MCF 10A (cell line): ENCODE measurements around the gene TTLL13. TPM values are rescaled to one million over a fixed set of nuclear protein-coding genes. Genes with fewer than 3 reads are reported as not detected.

ENCODE experiments used
- BruUV-seq: library from RNA; stranded (reverse); fragments of 400-500 nt; replicated peaks from 2 replicates; lab custom pipeline; 2021; lab: Mats Ljungman, UMichigan
- CTCF ChIA-PET: fragments of 300-600 bp; sonication (Branson Sonifier 250); formaldehyde crosslinking; extraction: SDS; loops from one replicate; lab custom pipeline; 2021; ENCODE audit warnings: antibody characterized with exemption, inconsistent platforms; lab: Yijun Ruan, JAX
- POLR2A ChIA-PET: fragments of 300-600, 350-650 bp; sonication (Branson Sonifier 250); formaldehyde crosslinking; extraction: SDS; loops from one replicate; lab custom pipeline; 2020; ENCODE audit warnings: antibody characterized with exemption, inconsistent platforms; lab: Yijun Ruan, JAX
- DNase-seq: peaks from one replicate; pipeline ENCODE4 v3.0.0-alpha.2; 2018; ENCODE audit not compliant: unreplicated experiment
- H3K27ac Mint-ChIP-seq: one replicate; pipeline ENCODE4 v1.8.0; 2022; ENCODE audit warnings: mild to moderate bottlenecking, low read depth, mixed read lengths; ENCODE audit not compliant: unreplicated experiment
- H3K27me3 Mint-ChIP-seq: one replicate; pipeline ENCODE4 v1.8.0; 2022; ENCODE audit warnings: mixed read lengths; ENCODE audit not compliant: insufficient read depth, unreplicated experiment
- H3K36me3 Mint-ChIP-seq: one replicate; pipeline ENCODE4 v1.8.0; 2022; ENCODE audit warnings: mild to moderate bottlenecking, moderate library complexity, mixed read lengths; ENCODE audit not compliant: insufficient read depth, unreplicated experiment
- H3K4me1 Mint-ChIP-seq: one replicate; pipeline ENCODE4 v1.8.0; 2022; ENCODE audit warnings: mixed read lengths; ENCODE audit not compliant: insufficient read depth, unreplicated experiment
- H3K4me3 Mint-ChIP-seq: one replicate; pipeline ENCODE4 v1.8.0; 2022; ENCODE audit warnings: mild to moderate bottlenecking, moderate library complexity, mixed read lengths; ENCODE audit not compliant: unreplicated experiment
- H3K9me3 Mint-ChIP-seq: one replicate; pipeline ENCODE4 v1.8.0; 2022; ENCODE audit warnings: mixed read lengths; ENCODE audit not compliant: unreplicated experiment
- intact Hi-C: fragments of 100-400 bp; cut with micrococcal nuclease; formaldehyde crosslinking; loops from 2 replicates; pipeline ENCODE4 v1.14.1; 2022
- total RNA-seq: library from RNA; stranded (reverse); gene quantifications from 2 replicates; pipeline ENCODE4 v1.2.3, GENCODE V29; 2022
- TF ChIP-seq, protein P1 (sequence below): fragments of 200-600 bp; IDR thresholded peaks from one replicate; pipeline ENCODE4 v1.8.0; 2022; ENCODE audit warnings: antibody characterized with exemption, mild to moderate bottlenecking; ENCODE audit not compliant: unreplicated experiment

Gene TTLL13
- total RNA-seq, 1 experiment from 2014 or later, result not detected

DNA sequence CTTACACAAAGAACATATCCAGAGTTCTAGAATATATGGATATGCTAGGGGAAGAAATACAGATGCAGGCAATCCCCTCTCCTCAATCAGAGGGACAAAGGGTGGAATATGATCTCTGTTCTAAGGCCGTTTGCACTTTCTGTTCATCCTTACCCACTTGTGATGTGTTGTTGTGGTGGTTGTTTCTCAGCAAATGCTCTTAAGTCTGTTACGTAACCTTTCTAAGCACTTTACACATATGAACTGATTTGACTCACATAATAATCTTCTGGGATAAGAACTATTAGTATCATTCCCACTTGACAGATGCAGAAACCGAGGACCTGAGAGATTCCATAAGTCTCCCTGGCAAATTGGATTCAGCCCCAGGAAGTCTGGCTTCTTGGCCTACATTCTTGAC is 56.6 kb downstream of the TTLL13 start:
- Mint-ChIP-seq H3K27ac (no peak overlapping the region), H3K27me3 (no peaks in the 10 kb centered on the region), H3K4me3 (no peak overlapping the region), H3K9me3 (no peaks in the 10 kb centered on the region), H3K36me3 (no peaks in the 10 kb centered on the region), H3K4me1 (peaks cover 5% of the 10 kb centered on the region)
- POLR2A ChIA-PET, result interaction anchor here (0.6 to 1.1 kb wide), 3 partner anchors 14 to 597 kb away, joined by 3 to 5 read pairs (median 3); partner anchors contain the start of gene MAN2A2
- intact Hi-C loops, result no loop called here
- no TSS peak for BruUV-seq
- CTCF ChIA-PET, result interaction anchor here (0.5 to 5.8 kb wide), 6 partner anchors 10 to 163 kb away, joined by 3 to 38 read pairs (median 4); no protein-coding TSS in a partner anchor
- TF ChIP-seq, protein P1, sequence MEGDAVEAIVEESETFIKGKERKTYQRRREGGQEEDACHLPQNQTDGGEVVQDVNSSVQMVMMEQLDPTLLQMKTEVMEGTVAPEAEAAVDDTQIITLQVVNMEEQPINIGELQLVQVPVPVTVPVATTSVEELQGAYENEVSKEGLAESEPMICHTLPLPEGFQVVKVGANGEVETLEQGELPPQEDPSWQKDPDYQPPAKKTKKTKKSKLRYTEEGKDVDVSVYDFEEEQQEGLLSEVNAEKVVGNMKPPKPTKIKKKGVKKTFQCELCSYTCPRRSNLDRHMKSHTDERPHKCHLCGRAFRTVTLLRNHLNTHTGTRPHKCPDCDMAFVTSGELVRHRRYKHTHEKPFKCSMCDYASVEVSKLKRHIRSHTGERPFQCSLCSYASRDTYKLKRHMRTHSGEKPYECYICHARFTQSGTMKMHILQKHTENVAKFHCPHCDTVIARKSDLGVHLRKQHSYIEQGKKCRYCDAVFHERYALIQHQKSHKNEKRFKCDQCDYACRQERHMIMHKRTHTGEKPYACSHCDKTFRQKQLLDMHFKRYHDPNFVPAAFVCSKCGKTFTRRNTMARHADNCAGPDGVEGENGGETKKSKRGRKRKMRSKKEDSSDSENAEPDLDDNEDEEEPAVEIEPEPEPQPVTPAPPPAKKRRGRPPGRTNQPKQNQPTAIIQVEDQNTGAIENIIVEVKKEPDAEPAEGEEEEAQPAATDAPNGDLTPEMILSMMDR, result no peak
- DNase-seq, result no peak

DNA sequence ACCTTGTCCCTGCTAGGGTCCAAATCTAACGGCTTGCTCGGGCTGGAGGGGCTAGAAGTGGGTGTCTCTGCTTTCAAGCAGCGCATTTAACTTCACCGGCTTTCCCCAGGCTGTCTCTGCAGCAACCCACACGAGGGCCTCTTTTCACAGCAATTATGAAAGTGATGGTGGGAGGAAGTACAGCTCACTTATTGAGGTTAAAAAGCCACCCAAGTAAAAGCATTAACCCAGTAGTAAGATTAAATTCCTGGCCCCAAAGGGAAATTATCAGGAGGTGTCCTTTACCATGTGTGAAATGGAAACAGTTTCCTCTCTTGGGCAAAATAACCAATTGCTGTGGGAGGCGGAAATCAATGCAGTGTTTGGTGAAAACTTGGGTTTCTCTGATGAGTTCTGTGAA is 57.2 kb downstream of the TTLL13 start:
- Mint-ChIP-seq H3K36me3 (no peaks in the 10 kb centered on the region), H3K4me3 (no peak overlapping the region), H3K9me3 (no peaks in the 10 kb centered on the region), H3K27ac (no peak overlapping the region), H3K4me1 (peaks cover under 1% of the 10 kb centered on the region), H3K27me3 (peaks cover 4% of the 10 kb centered on the region)
- TF ChIP-seq, protein P1, result no peak
- CTCF ChIA-PET, result interaction anchor here (1.5 to 5.8 kb wide), 3 partner anchors 10 to 14 kb away, joined by 4 to 38 read pairs (median 12); no protein-coding TSS in a partner anchor
- DNase-seq, result no peak
- intact Hi-C loops, result no loop called here
- no TSS peak for BruUV-seq
- POLR2A ChIA-PET, result interaction anchor here (1.1 to 1.2 kb wide), 2 partner anchors 8 to 596 kb away, joined by 3 to 6 read pairs; partner anchors contain the start of gene MAN2A2

DNA sequence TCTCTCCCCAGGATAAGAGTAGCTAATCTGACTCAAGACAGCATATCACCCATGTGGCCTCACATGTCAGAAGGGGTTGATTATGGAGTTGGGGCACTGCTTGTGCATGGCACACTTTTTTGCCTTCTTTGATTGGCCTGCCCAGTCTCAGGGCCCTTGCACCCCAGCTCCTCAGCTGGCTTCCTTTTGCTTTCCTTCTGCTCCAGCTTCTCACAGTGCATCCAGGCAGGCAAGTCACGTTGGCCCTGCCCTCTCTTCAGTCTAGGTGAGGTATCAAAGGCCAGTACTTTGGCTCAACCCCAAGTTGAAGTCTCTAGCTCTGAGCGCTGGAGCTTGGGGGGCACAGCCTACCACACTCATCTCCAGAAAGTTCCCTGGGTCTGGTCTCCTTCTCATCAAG is 58.3 kb downstream of the TTLL13 start:
- Mint-ChIP-seq H3K36me3 (no peaks in the 10 kb centered on the region), H3K9me3 (no peaks in the 10 kb centered on the region), H3K4me3 (no peak overlapping the region), H3K27ac (no peak overlapping the region), H3K4me1 (no peaks in the 10 kb centered on the region), H3K27me3 (peaks cover 15% of the 10 kb centered on the region)
- POLR2A ChIA-PET, result interaction anchor here (1.2 kb wide), 1 partner anchor 9 kb away, joined by 6 read pairs; no protein-coding TSS in a partner anchor
- CTCF ChIA-PET, result interaction anchor here (0.6 to 5.8 kb wide), 5 partner anchors 13 to 174 kb away, joined by 3 to 38 read pairs (median 6); no protein-coding TSS in a partner anchor
- DNase-seq, result no peak
- TF ChIP-seq, protein P1, result no peak
- intact Hi-C loops, result no loop called here
- no TSS peak for BruUV-seq

DNA sequence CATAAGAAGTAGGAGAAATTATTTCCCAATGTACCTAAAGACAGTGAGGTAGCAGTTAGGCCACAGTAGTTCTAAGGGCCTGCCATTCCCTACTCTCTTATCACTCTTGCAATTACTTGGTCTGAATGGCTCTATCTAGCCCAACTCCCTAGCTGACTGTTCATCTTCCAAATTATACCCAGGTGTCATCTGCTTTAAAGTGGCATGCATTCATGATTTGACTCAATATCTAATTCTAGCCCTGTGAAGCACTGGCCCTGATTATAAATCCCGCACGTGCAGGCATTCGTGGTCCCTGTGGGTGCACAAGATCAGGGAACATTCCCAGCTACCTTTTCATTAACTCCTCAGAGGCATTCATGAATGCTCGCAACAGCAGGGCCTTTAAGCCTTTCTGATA is 59.7 kb downstream of the TTLL13 start:
- H3K27me3 Mint-ChIP-seq, result peaks cover 25% of the 10 kb centered on the region
- no peaks in the 10 kb centered on the region for H3K36me3 Mint-ChIP-seq
- no peak overlapping the region for H3K27ac Mint-ChIP-seq
- POLR2A ChIA-PET, result no interaction called here
- no TSS peak for BruUV-seq
- intact Hi-C loops, result no loop called here
- DNase-seq, result no peak
- CTCF ChIA-PET, result interaction anchor here (1.8 to 5.8 kb wide), 3 partner anchors 9 to 14 kb away, joined by 3 to 38 read pairs (median 25); no protein-coding TSS in a partner anchor
- TF ChIP-seq, protein P1, result no peak
- H3K4me1 Mint-ChIP-seq, result no peaks in the 10 kb centered on the region
- H3K4me3 Mint-ChIP-seq, result no peak overlapping the region
- H3K9me3 Mint-ChIP-seq, result no peaks in the 10 kb centered on the region

Other genes with a start within 250 kb of the TTLL13 start
- gene ZNF710, start 248.2 kb upstream of the TTLL13 start, total RNA-seq, result 27.3 and 32.2 TPM in 2 replicates
- 4.2 and 10.2 TPM in 2 replicates for gene IDH2, start 147.1 kb upstream of the TTLL13 start, total RNA-seq
- 38.6 and 46.4 TPM in 2 replicates for gene SEMA4B, start 48.2 kb upstream of the TTLL13 start, total RNA-seq
- gene CIB1, start 15.6 kb upstream of the TTLL13 start, total RNA-seq, result 45.6 and 50.5 TPM in 2 replicates
- 3.4 and 6.6 TPM in 2 replicates for gene GDPGP1, start 15.3 kb upstream of the TTLL13 start, total RNA-seq
- gene NGRN, start 16.1 kb downstream of the TTLL13 start, total RNA-seq, result 70.5 and 77.0 TPM in 2 replicates
- gene ZNF774, start 102.7 kb downstream of the TTLL13 start, total RNA-seq, result 2.6 and 4.8 TPM in 2 replicates
- gene IQGAP1, start 138.7 kb downstream of the TTLL13 start, total RNA-seq, result 264 and 284 TPM in 2 replicates